Fibroblast of peridontal ligament (primary cell): ENCODE results near the gene SRD5A2.
"Not testable (repeated sequence)": the region's sequence is repeated elsewhere in the genome, so short reads cannot be mapped to it uniquely, and the experiment has no call there.

Source experiments
- DNase-seq: peaks from one replicate; pipeline ENCODE4 v3.0.0-alpha.2; 2010; ENCODE audit errors: extremely low read depth

Gene SRD5A2

DNA sequence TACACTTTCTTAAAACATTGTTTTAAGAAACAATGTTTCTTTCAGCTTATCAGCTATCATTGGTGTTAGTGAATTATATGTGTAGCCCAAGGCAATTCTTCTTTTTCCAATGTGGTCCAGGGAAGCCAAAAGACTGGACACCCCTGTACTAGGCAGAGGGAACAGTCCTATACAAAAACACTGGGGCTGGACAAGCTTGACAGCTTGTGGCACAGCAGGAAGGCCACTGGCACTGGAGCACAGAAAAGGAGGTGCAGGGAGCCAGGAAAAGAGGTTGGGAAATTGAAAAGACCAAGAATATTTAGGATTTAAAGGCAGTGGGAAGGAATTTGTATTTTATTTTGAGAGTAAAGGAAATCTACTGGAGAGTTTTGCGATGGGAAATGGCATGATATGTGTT lies 47.7 kb downstream of the SRD5A2 start:
- DNase-seq = no peak

DNA sequence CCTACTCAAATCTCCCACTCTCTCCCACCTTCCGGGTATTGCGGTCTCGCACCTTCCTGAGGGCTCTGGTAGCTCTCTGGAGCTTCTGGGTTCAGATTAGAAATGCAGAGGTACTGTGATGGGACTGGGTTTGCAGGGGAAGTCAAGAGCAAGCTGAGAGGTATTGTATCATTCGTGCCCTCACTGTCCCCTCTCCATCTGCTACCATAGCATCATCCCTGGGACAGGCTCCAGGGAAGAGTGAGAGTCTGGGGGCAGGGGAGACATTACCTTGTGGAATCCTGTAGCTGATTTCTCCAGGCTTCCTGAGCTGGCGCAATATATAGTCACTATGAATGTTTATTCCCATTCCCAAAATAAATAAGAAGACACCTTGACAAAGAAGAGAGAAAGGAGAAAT lies 49.6 kb downstream of the SRD5A2 start:
- no peak for DNase-seq

DNA sequence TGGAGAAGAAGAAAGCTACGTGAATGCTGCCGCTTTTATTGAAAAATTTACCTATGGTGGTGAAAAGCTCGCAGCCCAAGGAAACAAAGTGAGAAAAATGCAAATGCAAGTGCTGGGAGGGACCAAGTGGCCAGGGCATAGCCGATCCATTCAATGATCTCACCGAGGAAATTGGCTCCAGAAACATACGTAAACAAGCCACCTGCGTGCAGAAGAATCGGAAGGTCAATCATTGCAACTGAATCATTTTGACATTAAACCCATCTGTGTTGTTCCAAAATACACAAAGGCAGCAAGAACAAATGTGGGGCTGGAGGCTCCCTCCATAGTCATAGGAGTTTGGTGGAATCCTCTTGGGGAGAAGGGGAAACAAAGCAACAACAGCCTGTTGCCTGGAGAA lies 51.5 kb downstream of the SRD5A2 start:
- no peak for DNase-seq

DNA sequence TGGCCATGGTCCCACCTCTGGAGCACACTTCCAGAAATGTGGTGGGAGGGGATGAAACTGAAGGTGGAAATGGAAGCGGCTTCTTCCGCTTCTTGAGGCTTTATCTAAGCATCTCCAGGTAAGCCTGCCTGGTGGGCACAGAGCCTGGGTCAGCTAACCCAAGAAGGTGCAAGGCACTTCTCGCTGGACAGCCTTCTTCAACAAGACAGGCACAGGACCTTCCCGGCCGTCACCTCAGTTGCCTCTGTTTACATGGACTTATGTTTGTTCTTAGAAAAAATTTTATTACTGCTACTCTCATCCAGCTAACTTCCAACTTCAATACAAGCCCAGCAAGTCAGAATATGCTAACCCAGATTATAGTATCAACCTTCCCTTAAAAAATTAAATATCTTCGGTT lies 51.9 kb downstream of the SRD5A2 start:
- no peak for DNase-seq

DNA sequence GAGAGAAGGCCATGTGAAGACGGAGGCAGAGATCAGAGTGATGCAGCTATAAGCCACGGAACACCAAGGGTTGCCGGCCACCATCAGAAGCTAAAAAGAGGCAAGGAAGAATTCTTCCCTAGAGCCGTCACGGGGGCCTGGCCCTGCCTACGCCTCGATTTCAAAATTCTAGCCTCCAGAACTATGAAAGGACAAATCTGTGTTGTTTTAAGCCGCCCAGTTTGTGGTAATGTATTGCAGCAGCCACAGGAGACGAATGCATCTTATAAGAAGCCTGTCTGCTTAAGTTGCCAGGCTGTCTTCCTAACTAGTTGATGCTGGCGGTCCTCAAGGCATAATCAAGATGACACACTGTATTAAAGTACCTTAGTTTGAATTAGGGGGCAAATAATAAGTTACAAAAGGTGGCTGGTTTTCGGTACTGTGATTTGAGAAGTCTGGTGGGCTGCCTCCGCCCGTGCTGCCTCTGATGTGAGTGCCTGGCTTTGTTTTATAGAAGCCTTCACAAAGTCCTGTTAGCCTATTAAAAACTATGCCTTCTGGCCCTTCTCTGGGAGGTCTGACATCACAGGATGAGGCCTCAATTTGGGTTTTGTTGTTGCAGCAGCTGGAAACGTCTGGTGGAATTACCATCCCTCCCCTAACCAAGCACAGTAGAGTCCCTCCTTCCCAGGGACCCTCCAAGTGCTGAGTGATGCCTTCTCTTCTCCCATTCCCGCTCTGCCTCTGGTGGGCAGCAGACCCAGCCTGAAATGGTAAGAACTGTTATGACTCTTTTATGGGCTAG lies 53.6 kb downstream of the SRD5A2 start:
- peak; percentile 61 for DNase-seq

DNA sequence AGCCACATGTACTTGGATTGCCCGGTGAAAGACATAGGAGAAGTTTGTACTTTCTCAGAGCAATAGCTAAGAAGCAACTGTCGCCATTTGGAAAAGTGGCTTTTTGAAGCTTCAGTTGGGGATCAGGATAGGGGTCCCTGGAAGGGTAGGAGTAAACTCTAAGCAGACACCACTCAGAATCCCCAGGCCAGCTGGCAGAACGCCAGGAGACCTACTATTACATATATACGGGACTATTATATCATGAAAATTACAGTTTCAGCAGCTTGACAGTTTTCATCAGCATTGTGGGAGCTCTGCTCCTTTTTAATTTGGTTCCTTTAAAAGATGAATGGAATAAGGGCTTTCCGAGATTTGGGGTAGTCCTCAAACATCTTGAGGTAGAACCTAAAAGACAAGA lies 54.9 kb downstream of the SRD5A2 start:
- no peak for DNase-seq

DNA sequence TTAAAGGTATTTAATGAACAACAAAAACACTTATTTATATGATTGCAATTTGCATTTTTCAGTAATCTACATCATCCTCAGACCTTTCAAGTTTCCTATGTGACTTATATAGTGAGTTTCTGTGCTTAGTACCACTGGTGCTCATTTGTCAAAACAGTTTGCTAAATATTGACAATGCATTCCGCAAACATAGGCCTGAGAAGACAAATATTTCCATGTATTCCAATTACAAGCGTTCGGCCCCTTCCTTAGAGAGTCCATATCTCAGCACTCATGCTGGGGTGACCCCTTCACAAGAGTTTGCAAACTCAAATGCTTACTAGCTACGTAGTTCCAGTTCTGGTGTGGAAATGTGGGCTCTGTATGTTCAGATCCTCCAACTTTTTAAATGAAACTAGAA lies 56.1 kb downstream of the SRD5A2 start:
- no peak for DNase-seq

DNA sequence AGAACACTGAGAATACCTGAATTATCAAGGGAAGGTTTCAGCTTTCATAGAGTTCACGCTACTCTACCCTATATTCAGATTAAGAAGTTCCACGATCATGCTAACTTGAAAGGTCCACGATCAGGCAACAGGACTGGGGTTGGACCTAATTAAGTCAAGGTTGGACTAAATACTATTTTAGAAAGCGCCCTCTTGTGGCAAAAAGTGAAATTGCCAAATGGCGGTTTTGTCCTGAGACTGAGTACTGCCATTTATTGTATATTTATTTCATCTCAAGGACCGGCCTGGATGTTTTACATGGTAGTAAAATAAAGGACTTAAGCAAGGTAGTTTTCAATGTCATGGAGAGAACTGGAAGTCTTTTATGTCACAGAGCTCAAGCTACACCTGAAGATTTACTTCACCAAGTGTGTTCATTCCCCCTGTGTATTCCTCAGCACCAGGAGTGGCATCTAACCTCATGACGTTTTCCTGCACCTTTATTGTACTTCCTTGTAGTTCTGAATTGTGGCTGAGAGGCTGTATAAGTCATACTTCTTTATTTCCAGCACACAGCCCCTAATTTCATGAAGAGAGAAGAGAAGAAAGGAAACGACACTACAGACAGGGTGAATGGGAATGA lies 56.8 kb downstream of the SRD5A2 start:
- DNase-seq = peak; percentile 76

DNA sequence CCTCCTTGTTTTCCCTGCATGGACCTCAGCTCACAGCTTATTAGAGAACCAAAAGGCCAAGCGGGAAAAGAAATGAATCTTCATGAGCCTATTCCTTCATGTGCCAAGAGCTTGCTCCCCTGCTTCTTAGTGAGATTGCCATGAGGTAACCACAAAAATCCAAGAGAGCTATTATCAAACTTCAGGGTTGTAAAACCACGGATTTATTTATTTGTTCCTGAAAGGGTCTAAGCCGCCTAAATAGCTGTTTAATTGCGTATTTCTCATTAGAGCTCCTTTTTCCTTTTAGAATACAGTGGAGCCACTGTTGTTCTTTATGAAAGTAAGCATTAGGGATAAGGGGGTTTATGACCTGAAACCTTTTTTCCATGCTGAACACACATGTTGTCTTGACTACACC lies 58.0 kb downstream of the SRD5A2 start:
- peak; percentile 58 for DNase-seq

DNA sequence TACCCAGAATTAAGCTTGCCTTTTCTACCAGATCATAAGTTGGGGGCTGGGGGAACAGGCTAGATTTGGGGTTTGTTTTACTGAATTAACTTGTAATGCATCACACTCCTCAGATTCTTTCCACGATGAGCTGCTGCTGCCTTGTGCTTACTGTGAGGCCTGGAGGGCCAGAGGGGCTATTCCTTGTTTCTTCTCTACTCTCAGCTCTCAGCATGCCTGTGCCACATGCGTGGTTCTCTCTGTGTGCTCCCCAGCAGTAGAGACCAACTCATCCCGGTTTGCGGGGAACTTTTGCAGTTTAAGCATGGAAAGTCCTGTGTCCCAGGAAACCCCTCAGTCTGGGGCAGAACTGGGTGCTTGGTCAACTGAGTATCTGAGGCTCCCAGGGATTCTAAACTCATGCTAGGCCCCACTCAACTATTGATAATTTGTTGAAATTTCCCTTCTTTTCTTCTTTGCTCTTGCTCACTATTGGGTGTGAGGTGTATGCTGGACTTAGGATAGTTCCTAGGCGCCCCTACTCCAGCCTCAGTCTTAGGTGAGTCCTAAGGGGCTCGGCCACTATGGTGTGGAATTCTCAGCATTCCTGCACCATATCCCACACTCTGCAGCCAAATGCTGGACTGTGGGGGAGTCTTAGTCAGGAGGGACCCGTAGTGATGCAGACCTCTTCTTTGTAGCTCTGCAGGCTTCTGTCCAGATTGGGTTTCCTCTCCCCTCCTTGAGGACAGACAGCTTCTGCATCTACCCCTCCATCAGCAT lies 63.1 kb downstream of the SRD5A2 start:
- DNase-seq = no peak

DNA sequence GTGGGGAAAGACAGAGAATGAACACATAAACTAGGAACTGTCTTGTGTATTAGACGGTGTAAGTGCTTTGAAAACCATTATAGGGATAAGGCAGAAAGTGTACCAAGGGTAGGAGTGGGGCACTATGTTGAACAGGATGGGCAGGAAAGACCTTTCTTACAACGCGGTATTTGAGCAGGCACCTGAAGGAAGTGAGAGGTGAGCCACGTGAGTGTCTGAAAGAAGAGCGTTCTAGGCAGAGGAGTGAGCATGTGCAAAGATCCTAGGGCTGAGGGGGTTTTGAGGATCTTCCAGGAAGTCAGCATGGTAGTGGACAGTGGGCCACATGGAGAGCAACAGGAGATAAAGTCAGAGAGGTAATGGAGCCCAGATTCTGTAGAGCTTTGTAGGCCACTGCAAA lies 65.2 kb downstream of the SRD5A2 start:
- no peak for DNase-seq

DNA sequence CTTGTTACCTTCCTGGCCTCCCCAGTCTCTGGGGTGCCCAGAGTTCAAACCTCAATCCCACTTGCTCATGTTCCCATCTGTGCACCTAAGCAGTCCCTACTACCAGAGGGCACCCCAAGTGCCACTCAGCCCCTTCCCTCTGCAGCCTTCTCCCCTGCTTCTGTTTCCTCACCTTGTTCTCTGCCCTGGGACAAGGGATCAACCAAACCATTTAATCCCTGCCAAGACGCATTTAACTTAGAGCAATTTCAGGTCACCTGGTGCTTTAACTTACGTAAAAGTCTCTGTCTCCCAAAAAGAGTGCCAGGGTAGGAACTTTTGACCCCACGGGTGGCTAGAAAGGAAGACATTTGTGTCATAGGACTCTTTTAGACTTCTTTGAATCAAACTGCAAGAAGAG lies 67.2 kb downstream of the SRD5A2 start:
- no peak for DNase-seq

DNA sequence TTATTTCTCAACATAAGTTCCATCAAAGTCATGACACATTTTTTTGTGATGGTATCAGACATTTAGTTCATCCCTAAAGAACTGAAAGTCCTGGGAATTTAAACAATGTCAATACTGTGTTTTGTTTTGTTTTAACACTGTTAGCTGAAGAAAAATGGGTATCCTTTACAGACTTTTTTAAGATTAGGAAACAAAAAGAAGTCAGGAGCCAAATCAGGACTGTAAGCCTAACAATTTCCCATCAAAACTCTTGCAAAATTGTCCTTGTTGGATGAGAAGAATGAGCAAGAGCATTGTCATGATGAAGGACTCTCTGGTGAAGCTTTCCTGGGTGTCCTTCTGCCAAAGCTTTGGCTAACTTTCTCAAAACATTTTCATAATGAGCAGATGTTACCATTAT lies 69.4 kb downstream of the SRD5A2 start:
- peak; percentile 7 for DNase-seq

DNA sequence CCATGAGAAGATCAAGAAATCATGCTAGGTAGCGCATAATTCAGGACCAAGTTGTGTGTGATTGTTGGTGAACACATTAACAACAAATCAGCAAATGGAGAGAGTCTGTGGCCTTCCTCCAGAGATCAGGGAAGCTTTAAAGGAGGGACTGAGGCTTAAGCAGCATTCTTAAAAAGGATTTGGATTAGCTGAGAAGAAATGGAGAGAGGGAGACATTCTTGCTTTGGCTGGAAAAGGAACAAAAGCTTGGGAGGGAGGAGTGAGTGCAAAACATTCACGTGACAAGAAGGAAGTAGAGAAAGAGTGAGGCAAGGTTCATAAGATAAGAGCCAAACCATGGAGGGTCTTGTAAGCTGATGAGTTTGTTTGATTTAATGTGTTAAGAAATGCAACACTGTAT lies 75.6 kb downstream of the SRD5A2 start:
- no peak for DNase-seq

DNA sequence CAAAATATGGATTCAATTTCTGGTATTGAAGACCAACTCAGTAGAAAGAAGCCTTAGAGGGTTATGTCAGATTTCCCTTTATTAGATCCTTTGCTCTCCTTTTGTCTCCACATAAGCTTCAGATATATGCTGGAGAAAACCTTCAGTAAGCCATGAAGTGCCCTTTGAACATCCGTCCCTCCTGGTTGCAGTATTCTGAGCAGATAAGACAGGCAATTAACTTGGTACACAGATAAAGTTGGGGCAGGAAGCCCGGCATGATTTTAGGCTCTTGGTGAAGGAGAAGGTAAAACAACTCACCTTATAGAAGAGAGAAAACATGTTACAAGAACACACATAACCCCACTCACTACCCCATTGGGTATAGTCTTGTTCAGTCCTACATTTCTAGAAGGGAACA lies 76.4 kb downstream of the SRD5A2 start:
- no peak for DNase-seq

DNA sequence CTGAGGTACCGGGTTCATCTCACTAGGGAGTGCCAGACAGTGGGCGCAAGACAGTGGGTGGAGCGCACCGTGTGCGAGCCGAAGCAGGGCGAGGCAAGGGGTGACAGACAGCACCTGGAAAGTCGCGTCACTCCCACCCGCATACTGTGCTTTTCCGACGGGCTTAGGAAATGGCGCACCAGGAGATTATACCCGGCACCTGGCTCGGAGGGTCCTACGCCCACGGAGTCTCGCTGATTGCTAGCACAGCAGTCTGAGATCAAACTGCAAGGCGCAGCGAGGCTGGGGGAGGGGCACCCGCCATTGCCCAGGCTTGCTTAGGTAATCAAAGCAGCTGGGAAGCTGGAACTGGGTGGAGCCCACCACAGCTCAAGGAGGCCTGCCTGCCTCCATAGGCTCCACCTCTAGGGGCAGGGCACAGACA lies 84.3 kb downstream of the SRD5A2 start:
- DNase-seq = not testable (repeated sequence)

DNA sequence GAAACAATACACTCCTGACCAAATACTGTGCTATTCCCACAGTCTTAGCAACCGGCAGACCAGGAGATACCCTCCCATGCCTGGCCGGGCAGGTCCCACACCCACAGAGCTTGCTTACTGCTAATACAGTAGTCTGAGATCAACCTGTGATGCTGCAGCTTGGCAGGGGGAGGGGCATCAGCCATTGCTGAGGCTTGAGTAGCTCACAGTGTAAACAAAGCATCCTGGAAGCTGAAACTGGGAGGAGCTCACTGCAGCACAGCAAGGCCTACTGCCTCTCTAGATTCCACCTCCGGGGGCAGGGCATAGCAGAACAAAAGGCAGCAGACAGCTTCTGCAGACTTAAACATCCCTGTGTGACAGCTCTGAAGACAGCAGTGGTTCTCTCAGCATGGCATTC lies 91.4 kb downstream of the SRD5A2 start:
- DNase-seq = peak; percentile 65

DNA sequence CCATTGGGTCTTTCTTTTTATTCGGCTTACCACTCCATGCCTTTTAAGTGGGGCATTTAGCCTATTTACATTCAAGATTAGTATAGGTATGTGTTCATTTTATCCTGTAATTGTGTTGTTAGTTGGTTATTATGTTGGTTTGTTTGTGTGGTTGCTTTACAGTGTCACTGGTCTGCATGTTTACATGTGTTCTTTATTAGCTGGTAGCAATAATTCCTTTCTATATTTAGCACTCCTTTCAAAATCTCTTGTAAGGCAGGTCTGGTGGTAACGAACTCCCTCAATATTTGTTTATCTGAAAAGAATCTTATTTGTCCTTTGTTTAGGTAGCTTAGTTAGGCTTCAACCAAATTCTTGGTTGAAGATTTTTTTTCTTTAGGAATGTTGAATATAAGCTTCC lies 97.5 kb downstream of the SRD5A2 start:
- peak; percentile 9 for DNase-seq

DNA sequence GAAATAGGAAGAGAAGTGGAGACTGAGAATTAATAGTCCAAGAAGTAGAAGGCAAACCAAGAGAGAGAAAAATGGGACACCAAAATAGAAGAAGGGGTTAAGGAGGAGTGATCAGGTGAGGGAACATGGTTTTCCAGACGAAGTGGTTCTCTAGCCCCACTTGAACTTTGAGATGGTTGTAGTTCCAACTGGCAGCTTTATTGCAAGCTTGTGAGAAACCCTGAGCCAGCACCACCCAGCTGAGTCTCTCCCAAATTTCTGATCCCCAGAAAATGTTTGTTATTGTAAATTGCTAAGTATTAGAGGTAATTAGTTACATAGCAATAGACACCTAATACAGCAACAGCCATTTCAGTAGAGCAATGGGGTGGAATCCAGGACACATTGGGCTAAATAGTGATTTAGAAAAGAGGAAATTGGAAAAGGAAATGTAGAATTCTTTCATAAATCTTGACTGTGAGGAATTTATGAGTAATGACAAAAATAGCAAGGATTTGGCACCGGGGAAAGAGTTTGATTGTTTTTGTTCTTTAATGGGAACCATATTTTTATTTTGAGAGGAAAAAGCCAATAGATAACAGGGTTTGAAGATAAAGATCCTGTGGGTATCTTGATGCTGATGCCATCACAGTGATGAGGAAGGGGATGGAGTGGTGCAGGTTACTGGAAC lies 104.1 kb downstream of the SRD5A2 start:
- peak; percentile 83 for DNase-seq

DNA sequence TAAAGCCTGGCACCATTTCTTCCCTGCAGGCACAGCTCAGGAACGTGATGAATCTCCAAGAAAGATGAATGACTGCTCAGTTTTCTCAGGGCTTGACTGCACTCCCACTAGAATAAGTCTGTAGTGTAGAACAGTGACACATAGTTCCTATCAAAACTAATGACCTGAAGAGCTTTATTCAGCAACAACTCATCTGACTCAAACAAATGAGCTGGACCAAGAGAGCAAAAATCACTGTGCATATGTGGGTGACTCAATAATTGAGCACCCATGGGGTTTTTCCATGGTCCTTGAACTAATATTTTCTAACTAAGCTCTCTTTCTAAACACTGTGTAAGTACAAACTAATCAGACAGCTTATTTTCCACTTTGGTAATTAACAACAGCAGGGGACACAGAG lies 105.0 kb downstream of the SRD5A2 start:
- DNase-seq = peak; percentile 56

DNA sequence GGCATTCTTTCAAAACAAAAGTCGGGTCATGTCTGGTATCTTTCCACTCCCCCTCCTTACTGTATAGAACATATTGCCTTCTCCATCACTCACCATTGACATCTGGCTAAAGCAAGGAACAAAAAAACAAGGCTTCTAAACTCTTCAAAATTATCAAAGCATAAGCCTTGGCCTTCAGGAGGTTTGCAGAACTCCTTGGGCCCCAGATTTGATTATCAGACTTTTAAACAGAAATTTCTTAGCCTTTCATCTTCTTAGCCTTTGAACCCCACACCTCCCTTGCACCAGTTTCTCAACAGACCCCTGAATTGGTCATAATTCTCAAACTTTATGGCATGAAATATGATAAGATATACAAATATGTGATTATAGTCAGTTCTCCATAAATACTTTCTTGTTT lies 106.4 kb downstream of the SRD5A2 start:
- no peak for DNase-seq
